ENCODE data around the gene PLRG1.

GRCh38 chr4:154511981-154512380 lies 38.2 kb downstream of the PLRG1 start:
- TF ChIP-seq MAX (IDR thresholded peaks at IDR 0.05): no peak
- no peak for TF ChIP-seq SUZ12 (IDR thresholded peaks at IDR 0.05; ENCODE audit: low read length)
- no peak for TF ChIP-seq POLR2A (IDR thresholded peaks at IDR 0.05; ENCODE audit: control extremely low read depth in 1 of 2, low read depth in 2 of 2, low read length in 2 of 2)
- no peak for TF ChIP-seq POLR2AphosphoS5 (IDR thresholded peaks at IDR 0.05; ENCODE audit: low read depth, low read length)
- no peak for TF ChIP-seq CTCF (IDR thresholded peaks at IDR 0.05; ENCODE audit: control extremely low read depth in 1 of 3, insufficient read depth in 1 of 3, low read depth in 1 of 3, low read length in 3 of 3)

Measured in H1 (cell line).